Measurements from ENCODE around the gene GLYATL1.

- no peak for TF ChIP-seq CTCF (IDR thresholded peaks at IDR 0.05)
- no peak for TF ChIP-seq ZFX (IDR thresholded peaks at IDR 0.05; ENCODE audit: borderline replicate concordance)
Observed at GRCh38 chr11:58919980-58920379, 19.3 kb upstream of the GLYATL1 start.

Measured in 22Rv1 (cell line).